Activated CD8-positive, alpha-beta memory T cell treated with anti-CD3 and anti-CD28 coated beads, Interleukin-2, amount 50 U/mL, for 1 hour (primary cell): ENCODE measurements around the gene CAPS.

Experiments used
- DNase-seq: peaks from one replicate; pipeline ENCODE4 v3.0.0-alpha.2; 2020; ENCODE audit errors: extremely low read depth

Gene CAPS

GRCh38 chr19:5933391-5934068 lies 19.5 kb downstream of the CAPS start:
- DNase-seq, result no peak

- no peak for DNase-seq
These were observed 20.0 kb downstream of the CAPS start for GRCh38 chr19:5934069-5934401.

- DNase-seq, result no peak
These were observed 20.9 kb downstream of the CAPS start for GRCh38 chr19:5934774-5935472.

- DNase-seq, result no peak
These were observed 21.6 kb downstream of the CAPS start for GRCh38 chr19:5935473-5936291.

DNA sequence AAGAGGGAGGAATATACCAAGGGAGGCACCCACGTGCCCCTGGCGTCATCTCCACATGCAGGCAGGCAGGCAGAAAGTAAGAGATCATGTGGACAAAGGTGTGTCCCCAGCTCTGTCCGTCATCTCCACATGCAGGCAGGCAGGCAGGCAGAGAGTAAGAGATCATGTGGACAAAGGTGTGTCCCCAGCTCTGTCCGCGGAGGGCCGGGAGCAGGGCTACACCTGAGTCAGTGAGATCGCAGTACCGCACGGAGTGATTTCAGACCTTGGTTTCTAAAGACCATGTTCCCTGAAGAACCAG lies 22.2 kb downstream of the CAPS start:
- DNase-seq, result no peak

GRCh38 chr19:5937550-5937949 lies 23.5 kb downstream of the CAPS start:
- no peak for DNase-seq

GRCh38 chr19:5940260-5941208 lies 26.5 kb downstream of the CAPS start:
- DNase-seq, result no peak

DNA sequence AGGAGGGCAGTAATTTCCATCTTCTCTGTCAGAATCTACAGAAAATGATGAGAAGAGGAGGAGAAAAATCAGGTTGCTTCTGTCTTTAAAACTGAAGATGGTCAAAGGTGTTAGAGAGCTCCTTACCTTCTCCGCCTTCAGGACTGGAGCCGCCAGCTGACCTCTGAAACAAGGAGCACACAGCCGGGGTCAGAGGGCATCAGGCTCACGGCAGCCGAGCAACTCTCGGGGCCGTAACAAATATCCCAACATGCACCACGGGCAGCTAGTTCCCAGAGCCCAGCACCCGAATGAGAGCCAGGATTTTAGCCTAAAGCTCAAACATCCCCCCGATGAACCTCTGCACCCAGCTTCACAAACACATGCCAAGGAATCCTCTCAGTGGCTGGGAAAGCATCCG lies 27.6 kb downstream of the CAPS start:
- no peak for DNase-seq

- no peak for DNase-seq
These were observed 29.0 kb downstream of the CAPS start for GRCh38 chr19:5943045-5943444.

GRCh38 chr19:5943623-5944022 lies 29.6 kb downstream of the CAPS start:
- DNase-seq, result no peak

DNA sequence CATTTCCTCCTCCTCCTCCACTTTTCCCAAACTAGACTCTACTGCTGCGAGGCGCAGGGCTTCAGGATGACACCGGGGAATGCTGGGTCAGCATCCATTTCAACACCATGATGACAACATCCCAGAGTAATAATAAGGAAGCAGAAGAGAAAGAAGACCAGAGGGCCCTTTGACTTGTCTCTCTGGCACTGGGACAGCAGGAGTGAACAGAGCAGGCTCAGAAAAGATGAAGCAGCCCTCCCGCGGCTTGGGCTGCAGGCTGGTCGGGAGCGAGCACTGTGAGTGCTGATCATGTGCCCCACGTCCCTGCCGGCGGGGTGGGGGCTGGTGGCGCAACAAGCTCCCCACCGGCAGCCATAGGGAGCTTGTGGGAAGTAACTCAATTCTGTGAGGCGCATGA lies 33.4 kb downstream of the CAPS start:
- no peak for DNase-seq

GRCh38 chr19:5948752-5949564 lies 34.9 kb downstream of the CAPS start:
- no peak for DNase-seq

GRCh38 chr19:5949792-5950305 lies 35.8 kb downstream of the CAPS start:
- DNase-seq, result no peak

DNA sequence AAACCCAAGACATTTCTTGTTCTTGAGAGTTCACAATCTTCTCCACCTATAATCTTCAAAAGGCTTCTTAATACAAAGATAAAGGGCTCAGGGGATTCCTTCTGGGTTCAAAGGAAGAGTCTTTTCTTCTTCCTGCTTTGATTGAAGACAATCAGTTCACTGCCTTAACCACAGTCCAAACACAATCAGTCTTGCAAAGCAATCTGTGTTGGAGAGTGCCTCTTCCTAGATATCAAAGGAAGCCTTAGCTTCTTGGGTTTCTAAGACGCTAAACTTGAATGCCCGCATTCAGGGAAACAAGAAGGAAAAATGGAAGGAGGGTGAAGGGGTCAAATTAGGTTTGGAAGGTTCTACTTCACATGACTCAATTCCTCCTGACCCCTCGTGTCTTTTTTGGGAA lies 36.7 kb downstream of the CAPS start:
- DNase-seq, result no peak

DNA sequence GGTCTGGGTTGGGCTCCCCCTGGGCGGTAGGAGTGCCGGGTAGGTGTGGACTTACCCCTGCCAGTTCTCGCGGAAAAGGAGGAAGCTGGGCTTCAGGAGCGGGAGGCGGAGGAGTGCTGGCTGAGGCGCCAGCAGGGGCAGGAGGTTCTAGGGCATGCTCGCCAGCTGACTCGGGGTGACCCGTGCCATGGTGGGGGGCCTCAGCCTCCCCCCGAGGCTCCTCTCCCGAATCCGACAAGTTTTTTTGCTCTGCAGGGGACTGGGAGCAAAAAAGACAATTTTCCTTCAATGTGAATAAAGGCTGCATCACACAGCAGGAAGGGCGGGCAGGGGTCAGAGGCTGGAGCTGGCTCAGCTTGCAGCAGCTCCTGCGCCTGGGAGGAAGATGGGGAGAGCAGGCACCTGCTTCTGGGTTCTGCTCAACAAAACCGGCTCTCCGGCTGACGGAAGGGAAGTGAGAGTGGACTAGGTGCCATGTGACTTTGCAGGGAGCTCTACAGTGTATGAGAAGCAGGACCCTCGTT lies 37.3 kb downstream of the CAPS start:
- no peak for DNase-seq

GRCh38 chr19:5952193-5953029 lies 38.4 kb downstream of the CAPS start:
- no peak for DNase-seq

DNA sequence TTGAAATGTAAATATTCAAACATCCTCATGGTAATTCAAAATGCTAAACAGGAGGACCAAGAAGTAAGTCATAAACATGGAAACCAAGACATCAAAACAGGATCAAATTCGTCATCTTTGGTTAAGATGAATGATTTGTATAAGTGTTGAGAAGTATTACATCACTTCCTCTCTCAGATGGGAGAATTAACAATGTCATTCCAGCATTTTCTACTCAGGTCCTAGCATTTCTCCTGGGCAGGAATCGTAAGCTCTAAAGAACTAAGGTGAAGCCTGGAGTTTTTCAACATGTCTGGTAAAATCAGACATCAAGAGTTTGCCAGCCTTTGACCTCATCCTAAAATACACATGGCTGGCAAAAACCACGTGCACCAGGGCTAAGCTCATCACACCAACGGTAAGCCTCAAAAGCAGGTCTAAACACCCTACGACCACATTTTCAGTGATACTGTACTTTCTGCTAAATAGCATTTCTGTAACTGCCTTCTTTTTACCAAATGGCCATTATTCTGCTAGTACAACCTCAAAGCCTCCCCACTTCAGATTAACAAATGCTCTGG lies 39.1 kb downstream of the CAPS start:
- no peak for DNase-seq

- DNase-seq, result no peak
These were observed 39.7 kb downstream of the CAPS start for GRCh38 chr19:5953680-5954213.

- no peak for DNase-seq
These were observed 40.2 kb downstream of the CAPS start for GRCh38 chr19:5954293-5954692.
